Left cardiac atrium (tissue), 4 donors: ENCODE data around the gene CMTM4. TPM values are rescaled to one million over a fixed set of nuclear protein-coding genes. Genes with fewer than 3 reads are reported as not detected.
A peak's percentile ranks its signal among the peaks of the same experiment; 100 is the strongest.
"Not testable (repeated sequence)": the region's sequence is repeated elsewhere in the genome, so short reads cannot be mapped to it uniquely, and the experiment has no call there.

Experiments
- ATAC-seq, 2 donors: fragments of 200-7000 bp; cut with Tn5 transposase; one replicate each; pipeline ENCODE4 v1.9.1; 2020; ENCODE audit warnings: mild to moderate bottlenecking in 2 of 2, moderate library complexity in 2 of 2
- DNase-seq: peaks from one replicate; pipeline ENCODE4 v3.0.0-alpha.2; 2020
- intact Hi-C, 2 donors: fragments of 100-400 bp; cut with DNase I; formaldehyde crosslinking; loops; one replicate each; pipeline versions ENCODE4 v1.14.1 to v1.15.1; 2022 to 2023
- total RNA-seq, 2 donors: library from RNA; stranded (reverse); fragmentation: NEBNext Ultra II Directional; extraction: Animal tissue kit (Norgen Biotek cat#: 25700); gene quantifications; one replicate each; pipeline ENCODE4 v1.2.1, GENCODE V29; 2021
- donor health status: DM: no; HTN: yes; CAD: no.
- donor health status: DM: no; HTN: yes; CAD: no; lungs with severe emphysema.
- donor health status: DM: yes; HTN: yes; CAD: no.
- donor health status: Dilated cardiomyopathy.

CMTM4 gene
- total RNA-seq, 2 donors from 2014 or later = 14.4 to 15.1 TPM

DNA sequence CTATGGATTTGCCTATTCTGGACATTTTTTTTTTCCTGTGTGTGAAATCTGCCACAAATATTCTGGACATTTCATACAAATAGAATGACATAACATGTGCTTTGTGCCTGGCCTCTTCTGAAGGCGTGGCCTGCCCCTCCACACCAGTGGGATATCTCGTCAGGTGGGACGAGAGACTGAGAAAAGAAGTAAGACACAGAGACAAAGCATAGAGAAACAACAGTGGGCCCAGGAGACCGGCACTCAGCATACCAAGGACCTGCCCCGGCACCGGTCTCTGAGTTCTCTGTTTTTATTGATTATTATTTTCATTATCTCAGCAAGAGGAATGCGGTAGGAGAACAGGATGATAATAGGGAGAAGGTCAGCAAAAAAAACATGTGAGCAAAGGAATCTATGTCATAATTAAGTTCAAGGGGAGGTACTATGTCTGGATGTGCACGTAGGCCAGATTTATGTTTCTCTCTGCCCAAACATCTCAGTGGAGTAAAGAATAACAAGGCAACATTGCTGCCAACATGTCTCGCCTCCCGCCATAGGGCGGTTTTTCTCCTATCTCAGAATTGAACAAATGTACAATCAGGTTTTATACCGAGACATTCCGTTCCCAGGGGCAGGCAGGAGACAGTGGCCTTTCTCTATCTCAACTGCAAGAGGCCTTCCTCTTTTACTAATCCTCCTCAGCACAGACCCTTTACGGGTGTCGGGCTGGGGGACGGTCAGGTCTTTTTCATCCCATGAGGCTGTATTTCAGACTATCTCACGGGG lies 68.7 kb downstream of the CMTM4 start:
- DNase-seq, intact Hi-C loops, ATAC-seq: not testable (repeated sequence)

DNA sequence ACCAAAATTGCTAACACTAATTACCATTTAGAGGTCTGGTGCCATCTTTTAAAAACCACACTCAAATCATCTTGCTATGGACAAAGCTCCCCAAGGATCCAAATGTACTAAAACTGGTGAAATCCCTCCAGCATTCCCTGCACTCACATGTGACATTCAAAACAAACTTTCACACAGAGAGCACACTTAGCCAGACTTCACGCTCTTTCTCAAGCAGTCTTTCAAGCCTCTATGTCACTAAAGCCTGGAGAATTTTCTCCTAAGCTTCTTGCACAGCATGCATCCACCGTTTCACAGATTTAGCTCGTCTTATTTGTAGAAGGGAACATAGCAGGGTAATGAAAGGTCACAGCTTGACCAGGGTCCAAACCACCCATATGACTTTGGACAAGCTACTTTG lies 72.8 kb downstream of the CMTM4 start:
- ATAC-seq = peak in 1 of 2 donors; percentile 82
- intact Hi-C loops = no loop called here

DNA sequence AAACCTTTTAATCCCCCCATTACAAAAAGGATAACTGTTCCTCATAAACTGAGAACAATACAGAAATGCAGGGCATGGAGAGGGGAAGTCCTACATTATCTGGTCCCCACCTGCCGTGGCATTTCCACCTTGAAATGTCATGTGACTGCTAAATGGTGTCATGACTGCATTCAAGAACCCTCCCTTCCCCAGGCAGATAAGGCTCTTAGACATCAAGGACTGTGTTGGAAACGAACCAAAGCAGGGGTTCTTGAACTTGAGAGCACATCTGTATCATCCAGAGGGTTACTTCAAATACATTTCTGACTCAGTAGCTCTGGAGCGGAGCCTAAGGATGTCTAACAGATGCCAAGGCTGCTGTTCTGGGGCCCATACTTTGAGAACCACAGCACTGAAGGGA lies 73.7 kb downstream of the CMTM4 start:
- DNase-seq (no peak), ATAC-seq (peak in 1 of 2 donors; percentile 46)
- intact Hi-C loops = no loop called here

More for the DNA sequence above, 72.8 kb downstream of the CMTM4 start:
- no peak for DNase-seq

- intact Hi-C loops = no loop called here
- no peak for DNase-seq
- ATAC-seq = no peak
These were observed 74.6 kb downstream of the CMTM4 start for GRCh38 chr16:66621973-66622372.

- intact Hi-C loops = no loop called here
- ATAC-seq (no peak), DNase-seq (no peak)
These were observed 76.1 kb downstream of the CMTM4 start for GRCh38 chr16:66620429-66620795.

GRCh38 chr16:66619534-66620428 lies 76.8 kb downstream of the CMTM4 start:
- ATAC-seq (peak in 1 of 2 donors; percentile 15), DNase-seq (no peak)
- intact Hi-C loops = no loop called here

- ATAC-seq = peak; percentile 35 to 84
- DNase-seq = no peak
- intact Hi-C loops = no loop called here
These were observed 77.8 kb downstream of the CMTM4 start for GRCh38 chr16:66618588-66619375.

DNA sequence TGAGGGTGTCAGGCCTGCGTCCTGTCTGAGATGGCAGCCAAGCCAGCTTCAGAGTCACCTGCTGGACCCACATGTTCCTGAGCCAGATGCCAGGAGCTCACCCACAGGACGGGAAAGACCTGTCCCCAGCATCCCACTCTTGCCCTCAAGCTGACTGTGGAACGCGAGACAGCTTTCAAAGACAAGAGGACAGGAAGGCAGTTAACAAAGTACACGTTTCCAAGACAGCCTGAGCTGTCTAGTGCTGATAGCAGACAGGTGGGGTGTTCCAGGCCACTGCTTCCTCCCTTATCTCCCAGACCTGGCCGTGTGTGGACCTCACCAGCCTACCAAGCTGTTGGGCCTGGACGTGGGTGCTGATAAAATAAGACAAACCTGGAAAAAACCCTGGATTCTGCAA lies 78.8 kb downstream of the CMTM4 start:
- intact Hi-C loops = no loop called here
- peak in 1 of 2 donors; percentile 4 for ATAC-seq
- no peak for DNase-seq

DNA sequence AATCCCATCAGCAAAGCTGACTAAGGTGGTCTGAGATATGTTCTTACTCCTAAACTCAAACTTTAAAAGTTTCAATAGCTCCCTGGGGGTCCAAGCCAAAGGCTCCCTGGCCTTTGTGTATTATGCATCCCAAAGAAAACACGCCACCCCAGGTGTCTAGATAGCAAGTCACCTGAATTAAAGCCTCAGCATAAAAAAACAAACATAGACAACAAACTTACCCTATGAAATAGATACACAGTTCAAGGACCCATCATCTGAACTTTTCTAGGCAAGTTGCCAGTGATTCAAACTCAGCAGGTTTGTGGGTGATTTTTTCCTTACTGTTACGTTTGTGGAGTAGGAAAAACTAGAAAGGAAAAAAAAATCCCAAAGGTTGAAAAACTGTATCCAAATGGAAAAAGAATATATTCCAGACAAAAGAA lies 79.5 kb downstream of the CMTM4 start:
- intact Hi-C loops = no loop called here
- DNase-seq (no peak), ATAC-seq (no peak)

GRCh38 chr16:66616592-66616991 lies 80.0 kb downstream of the CMTM4 start:
- intact Hi-C loops = no loop called here
- ATAC-seq = peak; percentile 6 to 24
- no peak for DNase-seq

GRCh38 chr16:66616169-66616568 lies 80.4 kb downstream of the CMTM4 start:
- ATAC-seq = no peak
- DNase-seq = no peak
- intact Hi-C loops = no loop called here

DNA sequence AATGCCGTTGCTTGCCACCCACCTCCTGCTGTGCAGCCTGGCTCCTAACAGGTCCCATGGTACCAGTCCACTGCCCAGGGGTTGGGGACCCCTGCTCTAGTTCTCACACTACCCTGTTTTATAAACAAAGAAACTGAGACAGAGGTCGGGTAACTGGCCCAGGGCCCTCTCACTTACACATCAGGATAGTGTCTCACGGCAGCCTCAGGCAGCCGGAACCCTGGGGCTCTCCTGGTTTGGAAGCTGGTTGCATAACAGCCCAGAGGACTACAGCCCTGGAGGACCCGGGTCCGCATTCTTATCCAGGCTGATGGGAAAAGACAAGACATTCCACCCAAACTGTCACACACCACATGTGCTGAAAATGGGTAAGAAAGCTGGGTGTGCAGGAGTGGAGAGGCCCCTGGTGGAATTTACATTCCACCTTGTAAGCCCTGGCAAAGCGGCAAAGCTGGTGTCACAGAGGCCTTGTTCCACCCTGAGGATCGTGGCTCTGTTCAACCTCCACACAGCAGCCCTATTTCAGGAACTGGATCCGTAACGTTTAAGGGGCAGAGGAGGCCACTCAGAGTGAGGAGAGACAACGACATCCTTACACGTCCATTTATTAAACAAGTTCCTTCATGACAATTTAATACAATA lies 82.3 kb downstream of the CMTM4 start:
- intact Hi-C loops = no loop called here
- ATAC-seq (no peak), DNase-seq (no peak)

GRCh38 chr16:66612422-66612821 lies 84.1 kb downstream of the CMTM4 start:
- intact Hi-C loops = no loop called here
- DNase-seq (no peak), ATAC-seq (no peak)

GRCh38 chr16:66611911-66612310 lies 84.6 kb downstream of the CMTM4 start:
- DNase-seq, ATAC-seq, intact Hi-C loops: not testable (repeated sequence)

GRCh38 chr16:66610111-66610820 lies 86.3 kb downstream of the CMTM4 start:
- no peak for ATAC-seq
- intact Hi-C loops = no loop called here
- DNase-seq = no peak

DNA sequence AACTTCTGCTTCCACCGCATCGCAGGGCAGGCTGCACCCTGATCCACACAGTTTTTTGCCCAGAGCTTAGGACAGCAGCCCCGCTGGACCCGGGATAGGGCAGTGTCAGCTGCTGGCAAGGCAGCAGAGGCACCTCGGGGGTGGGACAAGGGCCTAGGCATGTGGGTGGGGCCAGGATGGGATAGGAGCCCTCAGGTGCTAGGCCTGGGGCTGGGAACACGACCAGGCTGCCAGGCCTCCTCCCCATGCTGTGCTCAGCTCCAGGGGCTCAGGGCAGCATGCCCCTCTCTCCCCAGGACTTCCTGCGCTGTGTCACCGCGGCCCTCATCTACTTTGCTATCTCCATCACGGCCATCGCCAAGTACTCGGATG lies 87.4 kb downstream of the CMTM4 start:
- DNase-seq (no peak), ATAC-seq (no peak)
- intact Hi-C loops = loop anchor here (5.0 to 10.0 kb wide), 2 partner anchors 204 to 263 kb away; no protein-coding TSS in a partner anchor

- peak; percentile 35 to 39 for ATAC-seq
- peak; percentile 90 for DNase-seq
- intact Hi-C loops = loop anchor here (5.0 to 10.0 kb wide), 2 partner anchors 204 to 264 kb away; no protein-coding TSS in a partner anchor
These were observed 88.1 kb downstream of the CMTM4 start for GRCh38 chr16:66608241-66609138.
